T-helper 1 cell treated with Interleukin-12 subunit alpha and Interleukin-12 subunit beta and Interleukin-4 antibody, amounts not matched to agents 30 μg/mL and 1 μg/mL, for 36 hours (primary cell): ENCODE measurements around the gene GPC6.
A peak's percentile ranks its signal among the peaks of the same experiment; 100 is the strongest.

Experiments
- H3K27ac Mint-ChIP-seq: one replicate; pipeline ENCODE4 v1.8.0; 2021; ENCODE audit warnings: mild to moderate bottlenecking, mixed read lengths
- H3K27me3 Mint-ChIP-seq: one replicate; pipeline ENCODE4 v1.8.0; 2021; ENCODE audit warnings: low read depth, mixed read lengths
- H3K36me3 Mint-ChIP-seq: one replicate; pipeline ENCODE4 v1.8.0; 2021; ENCODE audit warnings: low read depth, mixed read lengths
- H3K4me1 Mint-ChIP-seq: one replicate; pipeline ENCODE4 v1.8.0; 2021; ENCODE audit warnings: low read depth, mixed read lengths
- H3K4me3 Mint-ChIP-seq: one replicate; pipeline ENCODE4 v1.8.0; 2021; ENCODE audit warnings: mild to moderate bottlenecking, moderate library complexity, mixed read lengths
- H3K9me3 Mint-ChIP-seq: one replicate; pipeline ENCODE4 v1.8.0; 2021; ENCODE audit warnings: mixed read lengths

Gene GPC6

DNA sequence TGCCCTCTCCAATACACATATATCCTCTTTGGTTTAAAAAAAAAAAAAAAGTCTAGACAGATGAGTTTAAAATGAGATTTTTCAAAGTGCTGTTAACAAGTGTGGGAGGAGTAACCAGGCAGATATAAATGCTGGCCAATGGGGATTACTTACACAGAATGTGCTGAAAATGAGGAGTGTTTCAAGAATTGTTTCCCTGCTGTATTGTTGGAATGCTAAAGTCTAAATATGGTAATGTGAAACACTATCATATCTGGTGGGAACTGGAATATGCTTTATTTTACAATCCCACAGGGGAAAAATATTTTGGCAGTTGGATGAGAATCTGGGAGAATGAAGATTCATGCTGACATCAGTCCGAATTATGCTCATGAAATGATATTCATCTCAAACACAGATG, 1002.2 kb downstream of the GPC6 start:
- Mint-ChIP-seq H3K27me3 (no peaks in the 10 kb centered on the region), H3K4me1 (no peaks in the 10 kb centered on the region), H3K27ac (no peak overlapping the region)

DNA sequence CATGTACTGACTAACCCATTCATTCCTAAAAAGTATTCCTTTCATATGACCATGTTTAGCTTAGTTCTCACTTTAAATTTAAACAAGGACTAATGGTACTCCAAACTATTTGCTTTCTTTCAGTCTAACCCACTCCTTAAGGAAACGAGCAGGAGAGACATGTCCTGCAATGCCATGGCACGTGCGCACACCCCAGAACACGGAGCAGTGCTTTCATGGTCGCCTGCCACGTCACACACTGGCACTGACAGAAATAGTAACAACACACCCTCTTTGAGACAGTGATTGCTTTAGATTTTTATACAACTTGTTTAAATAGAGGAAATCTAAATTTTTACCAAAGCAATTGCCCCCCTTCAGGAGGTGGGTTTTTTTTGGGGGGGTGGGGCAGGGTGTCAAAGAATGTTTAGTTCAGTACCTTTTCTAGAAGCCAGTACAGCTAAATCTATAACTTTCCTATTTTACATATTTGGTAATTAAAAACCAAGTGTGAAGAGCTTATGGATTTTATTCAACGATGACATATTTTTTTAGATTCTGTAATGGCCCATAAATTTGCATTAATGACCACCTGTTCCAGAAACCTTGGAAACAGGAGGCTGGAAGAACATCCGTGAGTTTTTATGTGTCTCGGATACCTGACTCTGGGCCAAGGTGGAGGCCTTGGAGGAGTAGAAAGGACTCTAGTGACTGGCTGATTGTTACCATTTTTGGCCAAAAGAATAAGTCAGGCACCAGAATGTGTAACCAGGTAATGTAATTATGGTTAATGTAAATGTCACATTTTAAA, 1005.7 kb downstream of the GPC6 start:
- H3K36me3 Mint-ChIP-seq: no peaks in the 10 kb centered on the region
- no peak overlapping the region for H3K27ac Mint-ChIP-seq
- H3K9me3 Mint-ChIP-seq: no peaks in the 10 kb centered on the region
- no peaks in the 10 kb centered on the region for H3K27me3 Mint-ChIP-seq
- H3K4me1 Mint-ChIP-seq: peaks cover 12% of the 10 kb centered on the region
- H3K4me3 Mint-ChIP-seq: no peak overlapping the region

More for the DNA sequence above, 1002.2 kb downstream of the GPC6 start:
- H3K9me3 Mint-ChIP-seq: no peaks in the 10 kb centered on the region
- H3K4me3 Mint-ChIP-seq: no peak overlapping the region
- no peaks in the 10 kb centered on the region for H3K36me3 Mint-ChIP-seq

DNA sequence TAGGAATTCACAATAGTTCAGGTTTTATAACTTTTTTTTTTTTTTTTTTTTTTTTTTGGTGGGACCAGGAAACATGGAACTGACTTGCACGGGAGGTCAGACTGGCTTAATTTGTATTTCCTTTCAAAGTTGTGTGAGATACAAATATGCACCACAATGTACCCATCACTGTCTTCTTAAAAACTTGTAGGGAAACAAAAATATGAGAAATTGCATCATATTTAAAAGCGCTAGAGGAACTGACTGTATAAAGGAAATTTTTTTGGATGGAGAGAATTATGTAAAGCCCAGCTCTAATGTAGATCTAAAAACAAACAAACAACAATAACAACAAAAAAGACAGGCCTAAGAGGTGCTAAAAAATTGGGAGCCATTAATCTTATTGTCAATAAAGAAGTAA, 1006.3 kb downstream of the GPC6 start:
- Mint-ChIP-seq H3K27me3 (no peaks in the 10 kb centered on the region), H3K36me3 (peaks cover 3% of the 10 kb centered on the region), H3K4me3 (no peak overlapping the region), H3K27ac (no peak overlapping the region), H3K4me1 (peaks cover 16% of the 10 kb centered on the region), H3K9me3 (no peaks in the 10 kb centered on the region)

DNA sequence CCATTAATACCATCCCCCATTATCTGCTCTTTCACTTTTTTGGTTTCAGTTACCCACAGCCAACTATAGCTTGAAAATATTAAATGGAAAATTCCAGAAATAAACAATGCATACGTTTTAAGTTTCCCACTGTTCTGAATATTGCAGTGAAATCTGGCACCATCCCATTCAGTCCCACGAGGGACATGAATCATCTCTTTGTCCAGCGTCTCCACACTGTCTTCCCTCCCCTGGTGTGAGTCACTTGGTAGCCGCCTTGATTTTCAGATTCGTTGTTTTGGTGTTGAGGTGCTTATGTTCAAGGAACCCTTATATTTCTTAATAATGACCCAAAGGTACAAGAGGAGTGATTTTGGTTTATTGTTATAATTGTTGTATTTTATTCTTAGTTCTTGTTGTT, 1006.8 kb downstream of the GPC6 start:
- peaks cover 17% of the 10 kb centered on the region for H3K4me1 Mint-ChIP-seq
- no peaks in the 10 kb centered on the region for H3K9me3 Mint-ChIP-seq
- H3K36me3 Mint-ChIP-seq: peaks cover 5% of the 10 kb centered on the region
- no peaks in the 10 kb centered on the region for H3K27me3 Mint-ChIP-seq
- no peak overlapping the region for H3K4me3 Mint-ChIP-seq
- no peak overlapping the region for H3K27ac Mint-ChIP-seq

DNA sequence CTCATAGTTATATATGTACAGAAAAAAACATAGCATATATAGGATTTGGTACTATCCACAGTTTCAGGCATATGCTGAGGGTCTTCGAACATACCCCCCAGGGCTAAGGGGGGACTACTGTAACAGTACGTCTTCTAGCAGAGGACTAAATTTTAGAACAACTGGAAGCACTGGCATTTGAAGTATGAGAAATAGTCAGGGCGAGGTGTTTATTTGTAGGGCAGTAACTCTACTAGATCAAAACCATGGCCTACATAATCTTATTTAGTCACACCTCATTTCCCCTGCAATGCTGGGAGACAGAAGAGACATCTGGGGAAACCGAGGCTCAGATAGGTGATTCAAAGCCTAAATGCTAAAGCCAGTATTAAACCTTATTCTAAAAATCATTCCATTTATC, 1007.2 kb downstream of the GPC6 start:
- Mint-ChIP-seq H3K36me3 (peaks cover 5% of the 10 kb centered on the region), H3K27me3 (no peaks in the 10 kb centered on the region), H3K27ac (no peak overlapping the region), H3K4me1 (peaks cover 20% of the 10 kb centered on the region), H3K9me3 (no peaks in the 10 kb centered on the region), H3K4me3 (no peak overlapping the region)

DNA sequence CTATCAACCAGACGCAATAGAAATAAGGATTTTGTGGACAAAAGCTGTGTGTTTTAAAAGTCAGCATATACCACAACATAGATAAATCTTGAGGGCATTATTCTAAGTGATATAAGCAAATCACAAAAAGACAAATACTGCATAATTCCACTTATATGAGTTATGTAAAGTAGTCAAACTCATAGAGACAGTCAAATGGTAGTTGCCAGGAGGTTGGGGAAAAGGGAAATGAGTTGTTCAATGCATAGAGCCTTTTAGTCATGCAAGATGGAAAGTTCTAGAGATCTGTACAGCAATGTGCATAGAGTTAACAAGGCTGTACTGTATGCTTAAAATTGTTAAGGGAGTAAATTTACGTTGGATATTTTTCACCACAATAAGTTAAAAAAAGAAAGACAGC, 1008.1 kb downstream of the GPC6 start:
- no peak overlapping the region for H3K4me3 Mint-ChIP-seq
- peaks cover 23% of the 10 kb centered on the region for H3K4me1 Mint-ChIP-seq
- no peaks in the 10 kb centered on the region for H3K27me3 Mint-ChIP-seq
- H3K36me3 Mint-ChIP-seq: peaks cover 5% of the 10 kb centered on the region
- no peaks in the 10 kb centered on the region for H3K9me3 Mint-ChIP-seq
- no peak overlapping the region for H3K27ac Mint-ChIP-seq

DNA sequence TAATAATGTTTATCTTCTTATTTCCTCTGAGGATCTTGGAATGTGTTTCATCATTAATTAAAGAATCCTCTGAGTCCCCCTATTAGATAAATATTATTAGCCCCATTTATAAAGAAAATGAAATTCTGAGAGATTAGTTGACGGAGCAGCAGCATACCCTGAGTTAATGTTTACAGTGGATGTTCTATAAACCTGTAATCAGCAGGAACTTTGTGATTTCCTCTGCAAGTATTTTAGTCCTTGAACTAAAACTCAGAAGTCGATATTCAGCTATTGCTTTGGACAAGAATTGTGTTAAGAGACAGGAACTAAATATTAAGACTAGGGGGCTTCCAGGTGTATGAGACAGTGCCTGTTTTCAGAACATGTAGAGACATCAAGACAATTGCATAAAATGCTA, 1009.5 kb downstream of the GPC6 start:
- H3K9me3 Mint-ChIP-seq: no peaks in the 10 kb centered on the region
- H3K4me1 Mint-ChIP-seq: peaks cover 23% of the 10 kb centered on the region
- no peak overlapping the region for H3K27ac Mint-ChIP-seq
- H3K36me3 Mint-ChIP-seq: peaks cover 5% of the 10 kb centered on the region
- H3K27me3 Mint-ChIP-seq: no peaks in the 10 kb centered on the region
- no peak overlapping the region for H3K4me3 Mint-ChIP-seq

DNA sequence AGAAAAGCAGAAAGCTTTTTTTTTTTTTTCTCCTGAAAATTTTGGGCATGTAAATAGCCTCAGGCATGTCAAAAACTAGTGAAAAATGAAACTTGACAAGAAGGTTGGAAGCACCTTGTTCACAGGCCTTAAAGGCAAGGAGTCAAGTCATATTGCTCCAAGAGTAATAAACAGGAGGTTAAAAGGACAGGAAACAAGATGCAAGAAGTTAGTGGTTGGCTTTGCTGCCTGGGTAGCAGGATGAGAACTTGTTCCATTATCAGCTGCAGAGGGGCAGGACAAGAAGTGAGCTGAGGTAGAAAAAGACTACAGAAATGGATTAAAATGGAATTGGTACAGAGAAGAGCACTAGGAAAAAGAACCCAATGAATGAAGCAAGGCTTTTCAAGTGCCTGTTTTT, 1010.3 kb downstream of the GPC6 start:
- no peak overlapping the region for H3K27ac Mint-ChIP-seq
- H3K36me3 Mint-ChIP-seq: peaks cover 5% of the 10 kb centered on the region
- peaks cover 23% of the 10 kb centered on the region for H3K4me1 Mint-ChIP-seq
- no peaks in the 10 kb centered on the region for H3K27me3 Mint-ChIP-seq
- no peaks in the 10 kb centered on the region for H3K9me3 Mint-ChIP-seq
- H3K4me3 Mint-ChIP-seq: no peak overlapping the region

DNA sequence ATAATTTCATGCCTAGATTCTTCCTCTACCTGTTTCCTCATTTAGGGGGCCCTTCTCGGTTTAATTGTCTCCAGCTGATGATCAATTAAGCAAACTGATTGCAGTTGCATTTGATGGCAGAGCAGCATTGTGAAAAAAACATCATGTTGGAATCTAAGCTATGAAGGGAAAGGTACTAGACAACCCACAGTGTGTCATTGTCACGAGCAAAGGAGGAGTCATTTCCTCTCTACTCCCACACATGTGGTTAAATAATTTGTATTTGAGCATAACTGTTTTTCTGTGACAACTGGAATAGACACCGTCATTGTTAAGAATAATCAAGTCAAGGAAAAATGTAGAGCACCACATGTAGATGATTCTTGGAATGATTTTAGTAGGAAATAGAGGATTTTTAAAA, 1012.5 kb downstream of the GPC6 start:
- no peaks in the 10 kb centered on the region for H3K27me3 Mint-ChIP-seq
- H3K27ac Mint-ChIP-seq: peak overlapping the region; percentile 34

DNA sequence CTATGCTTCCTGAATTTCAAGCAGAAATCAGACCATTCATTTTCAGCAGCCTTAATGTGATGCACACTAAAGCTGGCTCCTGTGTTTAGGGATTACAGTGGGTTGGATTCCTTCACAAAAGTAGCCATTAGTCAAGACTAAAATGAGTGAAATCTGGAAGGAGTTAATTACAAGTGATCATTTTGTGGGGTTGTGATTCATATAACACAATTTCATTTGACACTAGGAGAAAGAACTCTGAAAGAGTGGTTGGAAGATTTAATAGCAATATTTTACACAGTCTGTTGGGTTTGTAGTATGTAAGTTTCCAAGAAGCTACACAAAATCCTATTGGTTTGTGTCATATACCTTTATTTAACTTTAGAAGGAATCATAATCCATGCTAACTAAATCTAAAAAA, 1015.9 kb downstream of the GPC6 start:
- Mint-ChIP-seq H3K4me1 (peaks cover 11% of the 10 kb centered on the region), H3K27me3 (no peaks in the 10 kb centered on the region)

More for the DNA sequence above, 1012.5 kb downstream of the GPC6 start:
- no peaks in the 10 kb centered on the region for H3K9me3 Mint-ChIP-seq
- peaks cover 23% of the 10 kb centered on the region for H3K4me1 Mint-ChIP-seq
- H3K4me3 Mint-ChIP-seq: no peak overlapping the region
- peaks cover 5% of the 10 kb centered on the region for H3K36me3 Mint-ChIP-seq

DNA sequence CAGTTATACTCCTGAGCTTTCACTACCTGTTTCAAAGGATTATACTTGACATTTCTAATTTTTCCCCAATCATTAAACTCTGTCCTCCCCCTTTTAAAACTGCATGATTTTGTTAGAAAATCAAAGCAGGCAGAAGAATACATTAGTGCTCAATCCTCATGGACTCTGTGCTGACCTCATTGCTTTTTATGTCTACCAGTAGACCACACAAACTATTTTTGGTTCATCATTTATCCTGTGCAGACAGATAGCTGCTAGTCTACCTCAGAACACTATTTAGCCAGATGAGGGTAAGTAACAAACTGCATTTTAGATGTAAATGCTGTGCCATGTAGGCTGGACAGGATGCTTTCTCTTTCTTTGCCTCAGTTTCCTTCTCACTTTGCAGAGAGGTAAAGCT, 1016.9 kb downstream of the GPC6 start:
- Mint-ChIP-seq H3K27ac (no peak overlapping the region), H3K9me3 (peaks cover 8% of the 10 kb centered on the region), H3K4me3 (no peak overlapping the region), H3K27me3 (no peaks in the 10 kb centered on the region), H3K36me3 (no peaks in the 10 kb centered on the region), H3K4me1 (peaks cover 5% of the 10 kb centered on the region)

More for the DNA sequence above, 1015.9 kb downstream of the GPC6 start:
- no peak overlapping the region for H3K4me3 Mint-ChIP-seq
- peaks cover 5% of the 10 kb centered on the region for H3K36me3 Mint-ChIP-seq
- H3K9me3 Mint-ChIP-seq: peaks cover 8% of the 10 kb centered on the region
- no peak overlapping the region for H3K27ac Mint-ChIP-seq

DNA sequence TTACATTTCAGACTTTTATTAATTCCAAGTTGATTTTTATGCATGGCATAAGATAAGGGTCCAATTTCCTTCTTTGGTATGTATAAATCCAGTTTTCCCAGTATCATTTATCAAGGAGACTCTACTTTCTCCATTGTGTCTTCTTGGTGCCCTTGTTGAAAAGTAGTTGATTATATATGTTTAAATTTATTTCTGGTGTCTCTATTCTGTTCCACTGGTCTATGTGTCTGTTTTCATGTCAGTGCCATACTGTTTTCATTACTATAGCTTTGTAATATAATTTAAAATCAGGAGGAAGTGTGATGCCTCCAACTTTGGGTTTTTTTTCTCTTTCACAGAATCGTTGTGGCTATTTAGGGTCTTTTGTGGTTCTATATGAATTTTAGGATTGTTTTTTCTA, 1019.9 kb downstream of the GPC6 start:
- Mint-ChIP-seq H3K27me3 (peaks cover 3% of the 10 kb centered on the region), H3K27ac (no peak overlapping the region), H3K4me3 (no peak overlapping the region), H3K4me1 (no peaks in the 10 kb centered on the region), H3K36me3 (no peaks in the 10 kb centered on the region), H3K9me3 (peaks cover 18% of the 10 kb centered on the region)

DNA sequence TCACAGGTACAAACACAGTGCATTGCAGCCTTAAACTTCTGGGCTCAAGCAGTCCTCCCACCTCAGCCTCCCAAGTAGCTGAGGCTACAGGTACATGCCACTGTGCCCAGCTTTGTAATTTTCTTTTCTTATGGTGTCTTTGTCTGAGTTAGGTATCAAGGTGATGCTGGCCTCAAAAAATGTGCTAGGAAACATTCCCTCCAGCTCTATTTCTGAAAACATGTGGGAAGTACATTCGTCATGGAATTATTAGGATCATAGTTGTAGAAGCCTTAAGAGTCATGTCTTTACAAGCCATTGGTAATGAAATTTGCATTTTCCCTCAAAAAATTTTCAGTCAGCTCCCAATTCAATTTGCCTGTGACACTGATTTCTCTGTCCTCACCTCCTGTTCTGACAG, 1021.3 kb downstream of the GPC6 start:
- H3K27me3 Mint-ChIP-seq: peaks cover 7% of the 10 kb centered on the region
- no peak overlapping the region for H3K27ac Mint-ChIP-seq
- peaks cover 18% of the 10 kb centered on the region for H3K9me3 Mint-ChIP-seq
- H3K36me3 Mint-ChIP-seq: no peaks in the 10 kb centered on the region
- no peak overlapping the region for H3K4me3 Mint-ChIP-seq
- H3K4me1 Mint-ChIP-seq: no peaks in the 10 kb centered on the region

DNA sequence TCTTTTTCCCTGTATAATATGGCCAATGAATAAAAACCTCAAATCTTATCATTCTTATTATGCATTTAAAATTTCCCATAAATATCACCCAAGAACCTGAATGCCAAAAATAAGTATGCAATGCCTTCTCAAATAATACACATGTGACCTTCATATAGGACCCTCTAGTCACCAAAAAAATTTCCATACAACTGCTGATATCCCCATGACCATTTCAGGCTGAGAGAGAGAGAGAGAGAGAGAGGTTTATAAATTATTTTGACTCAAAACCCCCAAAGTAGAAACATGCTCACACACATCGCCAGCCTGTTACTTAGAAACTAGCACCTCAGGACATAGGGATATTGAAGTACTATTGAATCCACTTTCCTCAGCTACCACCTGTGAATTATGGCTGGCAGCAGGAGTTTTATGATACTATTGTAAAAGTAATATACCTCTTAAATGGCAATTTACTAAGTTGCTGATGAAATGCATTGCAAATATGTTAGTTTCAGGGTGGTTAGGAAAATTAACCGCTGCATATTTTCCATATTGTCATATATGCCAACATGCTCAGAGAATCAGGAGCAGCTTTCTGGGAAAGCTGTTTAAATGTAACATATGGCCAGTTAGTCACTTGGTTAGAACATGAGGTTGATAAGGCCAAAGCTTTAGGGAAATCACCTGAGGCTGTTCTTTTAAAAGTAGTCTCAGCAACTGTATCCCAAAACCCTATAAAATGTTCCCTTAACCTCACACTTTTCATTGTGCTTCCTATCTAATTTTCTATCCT, 1022.0 kb downstream of the GPC6 start:
- Mint-ChIP-seq H3K27me3 (peaks cover 7% of the 10 kb centered on the region), H3K4me1 (no peaks in the 10 kb centered on the region), H3K9me3 (peaks cover 18% of the 10 kb centered on the region), H3K36me3 (no peaks in the 10 kb centered on the region), H3K4me3 (no peak overlapping the region), H3K27ac (no peak overlapping the region)

DNA sequence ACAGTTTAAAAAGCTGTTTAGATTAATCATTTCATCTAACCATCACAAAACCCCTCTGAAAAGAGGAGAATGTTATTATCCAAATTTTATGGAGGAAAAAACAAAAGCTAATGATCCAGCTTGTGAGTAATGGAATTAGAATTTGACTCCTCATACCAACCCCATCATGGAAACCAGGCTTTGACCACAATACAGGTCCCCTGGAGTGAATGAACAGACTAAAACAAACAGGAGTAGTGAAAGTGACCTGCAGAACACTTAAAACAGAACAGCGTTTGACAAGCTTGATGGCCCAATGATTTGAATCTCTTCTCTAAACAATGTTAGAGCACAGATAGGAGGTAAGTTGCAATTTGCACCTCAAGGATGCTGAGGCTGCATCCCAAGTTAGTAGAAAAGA, 1022.9 kb downstream of the GPC6 start:
- no peak overlapping the region for H3K4me3 Mint-ChIP-seq
- H3K27ac Mint-ChIP-seq: no peak overlapping the region
- peaks cover 18% of the 10 kb centered on the region for H3K9me3 Mint-ChIP-seq
- H3K36me3 Mint-ChIP-seq: no peaks in the 10 kb centered on the region
- H3K27me3 Mint-ChIP-seq: peaks cover 7% of the 10 kb centered on the region
- no peaks in the 10 kb centered on the region for H3K4me1 Mint-ChIP-seq
